ENCODE results near the gene FLYWCH1.

The FLYWCH1 gene

GRCh38 chr16:2967211-2967631 is 55.5 kb downstream of the FLYWCH1 start:
- H3K4me3 ChIP-seq (ENCODE audit: low read length) = no peak overlapping the region
- DNase-seq (ENCODE audit: low read depth) = no peak
- no peak for TF ChIP-seq CTCF (conservative IDR thresholded peaks at IDR 0.05; ENCODE audit: low read length)

DNA sequence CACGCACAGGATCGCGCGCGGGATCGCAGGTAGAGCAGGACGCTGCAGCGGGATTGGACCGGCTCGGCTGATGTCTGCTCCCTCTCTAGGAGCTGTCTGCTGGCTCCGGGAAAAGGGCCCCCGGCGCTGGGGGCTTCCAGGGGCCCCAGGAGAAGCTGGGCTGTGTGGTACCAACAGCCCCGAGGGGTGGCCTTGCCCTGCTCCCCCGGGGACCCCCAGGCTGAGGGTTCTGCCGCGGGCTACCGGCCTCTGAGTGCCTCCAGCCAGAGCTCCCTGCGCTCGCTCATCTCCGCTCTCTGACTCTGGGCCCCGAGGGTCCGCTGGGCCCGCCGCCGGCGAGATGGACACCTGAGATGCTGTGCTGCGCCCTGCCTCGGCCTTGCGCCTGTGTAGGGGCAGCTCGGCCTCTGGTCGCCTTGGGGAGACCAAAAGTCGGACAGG is 56.0 kb downstream of the FLYWCH1 start:
- DNase-seq (ENCODE audit: low read depth) = no peak
- TF ChIP-seq CTCF (conservative IDR thresholded peaks at IDR 0.05; ENCODE audit: low read length) = no peak
- no peak overlapping the region for H3K4me3 ChIP-seq (ENCODE audit: low read length)

DNA sequence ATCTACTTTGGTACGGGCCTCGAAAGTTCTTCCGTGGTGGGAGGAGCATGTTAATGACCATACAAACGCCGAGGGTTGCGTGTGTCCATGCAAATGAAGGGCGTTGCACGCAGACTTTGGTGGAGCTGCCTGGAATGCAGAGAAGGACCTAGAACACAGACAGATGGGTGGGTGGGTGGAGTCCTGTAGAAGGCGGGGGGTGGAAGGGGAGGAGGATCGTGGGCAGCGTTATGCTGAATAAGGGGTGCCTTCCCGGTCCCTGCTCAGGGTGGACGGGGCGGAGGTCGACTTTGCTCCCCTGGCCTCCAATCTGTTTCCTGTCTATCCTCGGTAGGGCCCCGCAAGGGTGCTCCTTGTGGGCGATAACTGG is 56.6 kb downstream of the FLYWCH1 start:
- DNase-seq (ENCODE audit: low read depth) = no peak

GRCh38 chr16:2968738-2969544 is 57.2 kb downstream of the FLYWCH1 start, which contains the start of gene PAQR4:
Gene PAQR4 (plus strand): TSS chr16:2969348. CDS start chr16:2969675, 327 bp downstream.
- DNase-seq (ENCODE audit: low read depth) = peak; percentile 79
- no peak for TF ChIP-seq CTCF (conservative IDR thresholded peaks at IDR 0.05; ENCODE audit: low read length)
- H3K4me3 ChIP-seq (ENCODE audit: low read length) = peak within 1 kb of the TSS; percentile 56

More for the DNA sequence above, 56.6 kb downstream of the FLYWCH1 start:
- TF ChIP-seq CTCF (conservative IDR thresholded peaks at IDR 0.05; ENCODE audit: low read length) = no peak
- H3K4me3 ChIP-seq (ENCODE audit: low read length) = no peak overlapping the region; the same call in 1 of the 2 replicates

DNA sequence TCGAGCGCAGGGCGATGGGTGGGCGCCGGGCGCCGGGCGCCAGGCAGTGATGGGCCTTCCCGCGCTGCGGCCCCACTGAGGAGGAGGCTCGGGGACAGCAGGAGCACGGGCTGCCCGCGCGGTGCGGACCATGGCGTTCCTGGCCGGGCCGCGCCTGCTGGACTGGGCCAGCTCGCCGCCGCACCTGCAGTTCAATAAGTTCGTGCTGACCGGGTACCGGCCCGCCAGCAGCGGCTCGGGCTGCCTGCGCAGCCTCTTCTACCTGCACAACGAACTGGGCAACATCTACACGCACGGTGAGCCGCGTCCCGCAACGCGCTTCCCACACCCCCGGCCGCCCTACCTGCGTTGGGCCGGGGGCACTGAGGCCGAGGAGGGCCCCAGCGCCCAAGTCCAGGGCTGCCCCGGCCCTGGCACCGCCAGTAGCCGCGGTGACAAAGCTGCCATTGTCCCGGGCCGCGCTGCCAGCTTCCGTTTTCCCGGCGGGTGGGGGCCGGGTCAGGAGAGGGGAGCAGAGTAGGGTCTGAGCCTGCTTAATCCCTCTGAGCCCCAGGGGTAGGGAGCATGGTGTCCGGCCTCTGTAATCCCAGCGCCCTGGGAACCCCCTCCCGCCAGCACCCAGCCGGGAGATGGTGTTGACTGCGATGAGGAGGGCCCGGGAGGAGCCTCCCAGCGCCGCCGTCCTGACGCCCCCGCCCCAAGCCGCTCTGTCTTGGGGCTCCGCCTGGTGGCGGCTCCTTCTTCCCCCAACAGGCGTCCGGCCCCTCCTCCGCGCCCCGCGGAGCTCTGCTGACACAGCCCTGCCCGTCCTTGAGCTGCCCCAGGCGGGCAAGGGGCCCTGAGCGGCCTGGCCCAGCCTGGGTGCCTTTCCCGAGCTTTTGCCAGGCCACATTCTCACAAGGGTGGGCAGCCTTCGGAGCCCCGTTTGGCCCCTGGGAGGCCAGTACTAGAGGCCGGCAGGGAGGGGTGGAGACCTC is 58.1 kb downstream of the FLYWCH1 start:
- TF ChIP-seq CTCF (conservative IDR thresholded peaks at IDR 0.05; ENCODE audit: low read length) = peak; percentile 46
- H3K4me3 ChIP-seq (ENCODE audit: low read length) = peak overlapping the region; percentile 56
- peak; percentile 40 for DNase-seq (ENCODE audit: low read depth)

- H3K4me3 ChIP-seq (ENCODE audit: low read length) = peak overlapping the region; percentile 30
- no peak for TF ChIP-seq CTCF (conservative IDR thresholded peaks at IDR 0.05; ENCODE audit: low read length)
- DNase-seq (ENCODE audit: low read depth) = no peak
Measured at GRCh38 chr16:2970563-2970962, 58.8 kb downstream of the FLYWCH1 start.
